Measurements from ENCODE around the gene FGD1. TPM values are rescaled to one million over a fixed set of nuclear protein-coding genes. Genes with fewer than 3 reads are reported as not detected.

Gene FGD1
- total RNA-seq, 1 experiment from 2014 or later, result 20.3 TPM

GRCh38 chrX:54470054-54470760 lies 25.8 kb downstream of the FGD1 start:
- no TSS peak for BruUV-seq (replicated peaks)
- Histone ChIP-seq H3K4me1 (replicated peaks; ENCODE audit: insufficient read depth) (0 out of 2 replicates have a peak, but pooled peaks cover 6% of the 10 kb centered on the region), H3K9me3 (ENCODE audit: insufficient read depth, low read depth) (no peaks in the 10 kb centered on the region), H3K27ac (no peak overlapping the region), H3K27me3 (ENCODE audit: insufficient read depth, low read depth) (no peaks in the 10 kb centered on the region), H2AFZ (no peak overlapping the region), H3K9me2 (ENCODE audit: insufficient read depth) (no peaks in the 10 kb centered on the region), H3K79me2 (ENCODE audit: low read depth) (no peaks in the 10 kb centered on the region), H3K4me3 (no peak overlapping the region), H3F3A (ENCODE audit: insufficient read depth, low read depth) (no peaks in the 10 kb centered on the region), H3K4me2 (no peak overlapping the region), H4K20me1 (ENCODE audit: insufficient read depth) (no peaks in the 10 kb centered on the region), H3K36me3 (ENCODE audit: low read depth) (no peaks in the 10 kb centered on the region)
- intact Hi-C loops (cut with micrococcal nuclease; ENCODE audit: unreplicated experiment), result no loop called here
- ChIA-PET POLR2A (ENCODE audit: unreplicated experiment) (no interaction called here), CTCF (no interaction called here)
- DNase-seq, result no peak
- TF ChIP-seq CTCF (conservative IDR thresholded peaks at IDR 0.05), result no peak
- TF ChIP-seq EZH2 (IDR thresholded peaks at IDR 0.05; ENCODE audit: low read depth), result no peak

GRCh38 chrX:54452920-54453319 lies 43.1 kb downstream of the FGD1 start:
- Histone ChIP-seq H3K4me2 (no peak overlapping the region), H3K27ac (no peak overlapping the region), H3K27me3 (ENCODE audit: insufficient read depth, low read depth) (no peaks in the 10 kb centered on the region), H3K4me3 (no peak overlapping the region), H2AFZ (no peak overlapping the region), H3K9me3 (ENCODE audit: insufficient read depth, low read depth) (no peaks in the 10 kb centered on the region), H3K36me3 (ENCODE audit: low read depth) (no peaks in the 10 kb centered on the region), H3F3A (ENCODE audit: insufficient read depth, low read depth) (no peaks in the 10 kb centered on the region), H4K20me1 (ENCODE audit: insufficient read depth) (no peaks in the 10 kb centered on the region), H3K79me2 (ENCODE audit: low read depth) (no peaks in the 10 kb centered on the region), H3K4me1 (replicated peaks; ENCODE audit: insufficient read depth) (no peaks in the 10 kb centered on the region), H3K9me2 (ENCODE audit: insufficient read depth) (no peaks in the 10 kb centered on the region)
- BruUV-seq (replicated peaks), result no TSS peak
- TF ChIP-seq EZH2 (IDR thresholded peaks at IDR 0.05; ENCODE audit: low read depth), result no peak
- no peak for TF ChIP-seq CTCF (conservative IDR thresholded peaks at IDR 0.05)
- no peak for DNase-seq
- ChIA-PET CTCF (no interaction called here), POLR2A (ENCODE audit: unreplicated experiment) (no interaction called here)
- intact Hi-C loops (cut with micrococcal nuclease; ENCODE audit: unreplicated experiment), result no loop called here

DNA sequence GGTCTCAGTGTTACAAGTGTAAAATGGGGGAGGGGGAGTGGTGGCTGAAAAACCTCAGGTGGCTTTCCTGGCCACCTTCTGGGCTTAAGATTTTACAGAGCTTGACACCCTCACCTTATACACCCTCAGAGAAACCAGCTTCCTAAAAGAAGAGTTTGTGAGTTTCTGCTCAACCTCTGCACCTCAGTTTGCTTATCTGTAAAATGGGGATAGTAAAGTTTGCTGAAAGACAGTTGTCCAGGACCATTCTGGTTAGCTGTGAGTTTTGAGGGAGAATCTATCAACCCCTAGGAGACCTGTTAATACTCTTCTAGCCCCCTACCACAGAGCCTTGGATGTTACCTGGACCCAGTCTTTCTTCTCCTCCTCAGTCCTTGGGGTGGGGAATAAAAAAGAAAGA lies 46.1 kb downstream of the FGD1 start:
- Histone ChIP-seq H3K4me3 (no peak overlapping the region), H3F3A (ENCODE audit: insufficient read depth, low read depth) (no peaks in the 10 kb centered on the region), H3K4me1 (replicated peaks; ENCODE audit: insufficient read depth) (no peaks in the 10 kb centered on the region), H4K20me1 (ENCODE audit: insufficient read depth) (no peaks in the 10 kb centered on the region), H3K36me3 (ENCODE audit: low read depth) (no peaks in the 10 kb centered on the region), H3K9me2 (ENCODE audit: insufficient read depth) (no peaks in the 10 kb centered on the region), H3K27me3 (ENCODE audit: insufficient read depth, low read depth) (no peaks in the 10 kb centered on the region), H2AFZ (no peak overlapping the region), H3K9me3 (ENCODE audit: insufficient read depth, low read depth) (no peaks in the 10 kb centered on the region), H3K27ac (no peak overlapping the region), H3K79me2 (ENCODE audit: low read depth) (no peaks in the 10 kb centered on the region), H3K4me2 (no peak overlapping the region)
- no peak for TF ChIP-seq CTCF (conservative IDR thresholded peaks at IDR 0.05)
- no peak for TF ChIP-seq EZH2 (IDR thresholded peaks at IDR 0.05; ENCODE audit: low read depth)
- BruUV-seq (replicated peaks), result no TSS peak
- DNase-seq, result no peak
- CTCF ChIA-PET, result no interaction called here
- intact Hi-C loops (cut with micrococcal nuclease; ENCODE audit: unreplicated experiment), result no loop called here
- POLR2A ChIA-PET (ENCODE audit: unreplicated experiment), result no interaction called here
